GM21723 (cell line): ENCODE data around the gene PPAN.
A peak's percentile ranks its signal among the peaks of the same experiment; 100 is the strongest.

Experiments used
- ATAC-seq: cut with Tn5 transposase; IDR thresholded peaks from one replicate; pipeline ENCODE4 v1.9.1; 2021; ENCODE audit warnings: mild to moderate bottlenecking, moderate library complexity; ENCODE audit not compliant: unreplicated experiment

Gene PPAN

GRCh38 chr19:10106100-10106936 lies at the start of gene PPAN:
Gene PPAN (plus strand): TSS chr19:10106362. CDS start chr19:10106395, 33 bp downstream.
- peak; percentile 45 for ATAC-seq

GRCh38 chr19:10061717-10062310 lies 44.3 kb upstream of the PPAN start:
- ATAC-seq = no peak

- no peak for ATAC-seq
These were observed 38.0 kb upstream of the PPAN start for GRCh38 chr19:10068205-10068604.

- ATAC-seq = no peak
These were observed 37.1 kb upstream of the PPAN start for GRCh38 chr19:10069046-10069445.

GRCh38 chr19:10070730-10071446 lies 35.3 kb upstream of the PPAN start:
- no peak for ATAC-seq

- ATAC-seq = no peak
These were observed 32.0 kb upstream of the PPAN start for GRCh38 chr19:10074153-10074552.

GRCh38 chr19:10076535-10076934 lies 29.6 kb upstream of the PPAN start:
- ATAC-seq = no peak

- ATAC-seq = no peak
These were observed 27.8 kb upstream of the PPAN start for GRCh38 chr19:10078329-10078728.

- no peak for ATAC-seq
These were observed 27.1 kb upstream of the PPAN start for GRCh38 chr19:10079031-10079453.

- no peak for ATAC-seq
These were observed 22.3 kb upstream of the PPAN start for GRCh38 chr19:10083911-10084310.

- ATAC-seq = no peak
These were observed 21.4 kb upstream of the PPAN start for GRCh38 chr19:10084803-10085202.

GRCh38 chr19:10085641-10086590 lies 20.2 kb upstream of the PPAN start, which contains the start of gene SHFL:
Gene SHFL (plus strand): TSS chr19:10086317. CDS start chr19:10086428, 111 bp downstream.
- peak; percentile 79 for ATAC-seq

GRCh38 chr19:10086591-10087192 lies 19.5 kb upstream of the PPAN start:
- no peak for ATAC-seq

- no peak for ATAC-seq
These were observed 18.7 kb upstream of the PPAN start for GRCh38 chr19:10087296-10088061.

- no peak for ATAC-seq
These were observed 17.1 kb upstream of the PPAN start for GRCh38 chr19:10088949-10089554.

GRCh38 chr19:10089801-10090375 lies 16.3 kb upstream of the PPAN start:
- ATAC-seq = no peak

- ATAC-seq = no peak
These were observed 14.8 kb upstream of the PPAN start for GRCh38 chr19:10091370-10091687.

- no peak for ATAC-seq
These were observed 14.1 kb upstream of the PPAN start for GRCh38 chr19:10091895-10092641.
